Measurements from ENCODE around the gene HVCN1. TPM values are rescaled to one million over a fixed set of nuclear protein-coding genes. Genes with fewer than 3 reads are reported as not detected.

HVCN1 gene
- total RNA-seq, 4 donors from 2014 or later: 9.6 to 16.5 (median 13.7) TPM

DNA sequence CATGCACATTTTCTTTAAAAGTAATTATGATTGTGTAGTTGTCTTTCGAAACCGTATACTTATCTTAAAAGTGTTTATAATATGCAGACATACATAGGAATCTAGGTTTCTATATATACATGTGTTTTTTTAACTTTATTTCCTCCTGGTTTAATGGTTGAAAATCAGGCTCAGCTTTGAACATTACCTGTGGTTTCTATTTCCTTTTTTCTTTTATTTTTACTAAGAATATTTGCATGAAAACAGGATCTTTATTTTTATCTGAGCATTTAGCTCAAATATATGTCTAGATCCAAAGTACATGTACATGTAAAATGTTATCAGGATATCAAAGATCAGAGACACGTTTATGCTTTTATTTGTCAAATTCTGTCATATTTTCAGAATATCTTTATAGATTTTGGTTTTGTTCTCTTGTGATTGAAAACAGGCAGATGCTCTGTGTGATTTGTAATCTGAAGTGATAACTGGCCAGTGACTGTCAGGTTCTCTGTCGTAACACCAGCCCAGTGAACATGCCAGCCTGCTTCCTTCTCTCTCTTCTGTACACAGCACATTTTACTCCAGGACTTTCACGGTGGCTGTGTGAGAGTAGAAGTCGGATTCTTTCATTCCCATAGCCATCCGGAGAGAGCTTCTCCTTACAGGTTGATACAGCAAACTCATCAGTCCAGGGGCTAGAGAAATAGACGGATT, 61.3 kb downstream of the HVCN1 start:
- TF ChIP-seq, protein P1, sequence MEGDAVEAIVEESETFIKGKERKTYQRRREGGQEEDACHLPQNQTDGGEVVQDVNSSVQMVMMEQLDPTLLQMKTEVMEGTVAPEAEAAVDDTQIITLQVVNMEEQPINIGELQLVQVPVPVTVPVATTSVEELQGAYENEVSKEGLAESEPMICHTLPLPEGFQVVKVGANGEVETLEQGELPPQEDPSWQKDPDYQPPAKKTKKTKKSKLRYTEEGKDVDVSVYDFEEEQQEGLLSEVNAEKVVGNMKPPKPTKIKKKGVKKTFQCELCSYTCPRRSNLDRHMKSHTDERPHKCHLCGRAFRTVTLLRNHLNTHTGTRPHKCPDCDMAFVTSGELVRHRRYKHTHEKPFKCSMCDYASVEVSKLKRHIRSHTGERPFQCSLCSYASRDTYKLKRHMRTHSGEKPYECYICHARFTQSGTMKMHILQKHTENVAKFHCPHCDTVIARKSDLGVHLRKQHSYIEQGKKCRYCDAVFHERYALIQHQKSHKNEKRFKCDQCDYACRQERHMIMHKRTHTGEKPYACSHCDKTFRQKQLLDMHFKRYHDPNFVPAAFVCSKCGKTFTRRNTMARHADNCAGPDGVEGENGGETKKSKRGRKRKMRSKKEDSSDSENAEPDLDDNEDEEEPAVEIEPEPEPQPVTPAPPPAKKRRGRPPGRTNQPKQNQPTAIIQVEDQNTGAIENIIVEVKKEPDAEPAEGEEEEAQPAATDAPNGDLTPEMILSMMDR (IDR thresholded peaks at IDR 0.05; ENCODE audit: low read depth): no peak

DNA sequence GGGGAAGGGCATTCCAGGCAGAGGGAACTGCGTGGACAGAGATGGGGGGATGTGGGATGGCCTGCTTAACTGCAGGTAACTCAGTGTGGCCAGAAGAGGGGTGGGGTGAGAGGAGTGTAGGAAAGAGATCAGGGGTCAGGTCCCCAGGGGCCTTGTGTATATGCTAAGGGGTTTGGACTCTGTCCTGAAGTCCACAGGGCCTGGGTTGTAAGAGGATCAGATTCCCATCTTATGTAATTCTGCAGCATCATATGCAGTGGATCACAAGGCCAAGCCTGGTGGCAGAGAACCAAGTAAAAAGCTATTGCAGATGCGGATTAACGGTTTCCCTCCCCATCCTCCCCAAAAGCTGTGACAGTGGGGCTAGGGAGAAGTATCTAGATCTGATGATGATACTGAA, 66.3 kb downstream of the HVCN1 start:
- TF ChIP-seq, protein P1 (IDR thresholded peaks at IDR 0.05; ENCODE audit: low read depth): no peak

DNA sequence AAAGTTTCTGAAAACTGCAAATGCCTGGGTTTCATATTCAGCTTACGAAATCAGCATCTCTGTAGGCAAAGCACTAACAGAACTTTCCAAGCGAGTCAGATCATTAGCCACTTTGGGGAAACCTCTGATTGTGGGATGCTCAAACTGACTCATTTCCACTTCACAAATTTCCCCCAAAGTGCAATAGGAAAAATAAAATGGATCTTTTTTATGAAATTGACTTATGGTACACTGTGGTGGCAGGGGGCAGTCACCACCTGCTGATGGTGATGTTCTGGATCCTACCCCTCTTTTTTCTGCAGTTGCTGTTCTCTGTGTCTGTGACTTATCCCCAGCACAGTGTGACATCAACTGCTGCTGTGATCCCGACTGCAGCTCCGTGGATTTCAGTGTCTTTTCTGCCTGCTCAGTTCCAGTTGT, 69.4 kb downstream of the HVCN1 start:
- TF ChIP-seq, protein P1 (IDR thresholded peaks at IDR 0.05; ENCODE audit: low read depth): no peak

DNA sequence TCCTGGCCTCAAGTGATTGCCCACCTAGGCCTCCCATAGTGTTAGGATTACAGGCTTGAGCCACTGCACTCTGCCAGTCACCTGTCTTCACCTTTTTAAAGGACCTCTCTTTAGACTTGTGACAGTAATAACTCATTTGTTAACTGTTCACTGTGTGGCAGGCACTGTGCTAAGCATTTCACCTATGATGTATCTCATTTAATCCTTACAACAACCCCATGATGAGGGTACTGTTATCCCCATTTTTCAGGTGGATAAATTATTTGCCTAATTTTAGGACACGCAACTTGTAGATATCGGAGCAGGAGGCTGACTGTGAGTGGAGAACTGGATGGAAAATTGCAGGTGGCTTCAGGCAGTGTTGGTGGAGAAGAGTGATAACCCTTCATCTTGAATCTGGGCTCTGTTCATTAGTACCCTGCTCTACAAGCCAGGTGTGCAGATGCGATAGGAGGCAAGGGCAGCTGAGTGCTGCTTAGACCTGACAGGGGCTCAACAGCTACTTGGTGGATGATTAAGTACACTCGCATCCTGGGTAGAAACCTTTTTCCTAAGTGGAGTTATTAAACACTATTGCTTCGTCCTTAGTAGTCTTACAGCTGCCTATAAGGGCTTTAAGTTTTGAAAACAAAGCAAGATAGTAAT, 72.3 kb downstream of the HVCN1 start:
- TF ChIP-seq, protein P1 (IDR thresholded peaks at IDR 0.05; ENCODE audit: low read depth): no peak

DNA sequence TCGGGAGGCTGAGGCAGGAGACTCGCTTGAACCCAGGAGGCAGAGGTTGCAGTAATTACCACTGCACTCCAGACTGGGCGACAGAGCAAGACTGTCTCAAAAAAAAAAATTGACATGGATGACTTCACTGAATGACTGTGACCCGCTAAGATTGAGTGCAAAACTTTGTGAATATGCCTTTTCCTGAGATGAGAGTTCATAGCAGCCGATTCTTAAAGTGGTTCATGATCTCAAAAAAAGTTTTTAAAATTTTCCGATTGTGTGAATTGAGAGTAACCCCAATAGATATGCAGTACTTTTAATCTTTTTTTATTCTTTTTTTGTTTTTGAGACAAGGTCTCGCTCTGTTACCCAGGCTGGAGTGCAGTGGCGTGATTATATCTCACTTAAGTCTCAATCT, 73.7 kb downstream of the HVCN1 start:
- TF ChIP-seq, protein P1 (IDR thresholded peaks at IDR 0.05; ENCODE audit: low read depth): no peak

DNA sequence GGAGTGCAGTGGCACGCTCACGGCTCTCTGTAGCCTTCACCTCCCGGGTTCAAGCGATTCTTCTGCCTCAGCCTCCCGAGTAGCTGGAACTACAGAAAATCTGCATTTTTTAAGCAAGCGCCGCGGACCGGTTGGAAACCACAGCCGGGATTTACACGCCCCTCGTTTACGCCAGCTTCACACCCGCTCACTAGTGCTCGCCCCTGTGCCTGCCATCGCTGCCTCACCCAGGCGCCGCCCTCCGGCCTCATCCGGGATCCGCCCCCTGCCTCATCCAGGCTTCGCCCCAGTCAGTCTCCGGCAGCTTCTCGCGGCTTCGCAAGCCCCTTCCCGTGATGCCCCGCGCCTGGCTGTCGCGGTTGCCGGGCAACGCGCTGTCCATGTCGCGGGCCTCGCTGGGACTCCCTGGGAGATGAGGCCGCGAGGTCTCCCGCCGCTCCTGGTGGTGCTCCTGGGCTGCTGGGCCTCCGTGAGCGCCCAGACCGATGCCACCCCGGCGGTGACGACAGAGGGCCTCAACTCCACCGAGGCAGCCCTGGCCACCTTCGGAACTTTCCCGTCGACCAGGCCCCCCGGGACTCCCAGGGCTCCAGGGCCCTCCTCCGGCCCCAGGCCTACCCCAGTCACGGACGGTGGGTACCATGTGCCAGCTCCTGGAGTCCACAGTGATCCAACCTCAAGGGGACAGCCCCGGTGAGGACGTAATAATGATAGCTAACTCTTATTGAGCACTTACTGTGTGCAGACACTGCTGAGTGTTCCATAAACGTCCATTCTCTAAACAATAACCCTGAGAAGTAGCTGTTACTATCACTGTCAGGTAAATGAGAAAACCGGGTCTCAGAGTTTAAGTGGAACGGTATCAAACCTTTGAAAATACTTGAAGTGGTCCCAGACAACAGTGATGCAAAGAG, 74.9 kb downstream of the HVCN1 start, which contains the start of gene TCTN1:
TCTN1 (plus strand) TSS at position 359 of the 914 bp plus-strand sequence; CDS start at position 413, 54 bp downstream.
- TF ChIP-seq, protein P1 (IDR thresholded peaks at IDR 0.05; ENCODE audit: low read depth): no peak

Data from subcutaneous adipose tissue (tissue), 4 donors.